RWPE2 (cell line): ENCODE measurements around the gene DOCK10.

Experiments used
- ATAC-seq: fragments of 200-7000 bp; cut with Tn5 transposase; 3 replicates; pipeline ENCODE4 v1.9.1; 2021; ENCODE audit warnings: low read depth
- DNase-seq: peaks from one replicate; pipeline ENCODE4 v3.0.0-alpha.2; 2020; ENCODE audit warnings: low spot score
- H3K27ac ChIP-seq: fragments of 450-650 bp; 2 replicates; pipeline ENCODE4 v1.5.1; 2017; ENCODE audit warnings: mild to moderate bottlenecking; ENCODE audit not compliant: poor library complexity, severe bottlenecking
- H3K27me3 ChIP-seq: fragments of 250-450 bp; sonication (Bioruptor Pico); 2 replicates; pipeline ENCODE4 v1.5.1; 2021; ENCODE audit warnings: mild to moderate bottlenecking, moderate library complexity; ENCODE audit not compliant: insufficient read depth, poor library complexity, severe bottlenecking
- H3K36me3 ChIP-seq: fragments of 250-450 bp; sonication (Bioruptor Pico); 2 replicates; pipeline ENCODE4 v1.5.1; 2020; ENCODE audit warnings: low read depth, mild to moderate bottlenecking, moderate library complexity
- H3K4me1 ChIP-seq: fragments of 250-450 bp; sonication (Bioruptor Pico); 2 replicates; pipeline ENCODE4 v1.5.1; 2021; ENCODE audit warnings: mild to moderate bottlenecking, moderate library complexity; ENCODE audit not compliant: insufficient read depth, poor library complexity, severe bottlenecking
- H3K4me3 ChIP-seq: fragments of 250-450 bp; sonication (Bioruptor Pico); 2 replicates; pipeline ENCODE4 v1.5.1; 2021; ENCODE audit warnings: mild to moderate bottlenecking, moderate library complexity; ENCODE audit not compliant: severe bottlenecking
- H3K9me3 ChIP-seq: fragments of 250-450 bp; sonication (Bioruptor Pico); 2 replicates; pipeline ENCODE4 v1.5.1; 2021; ENCODE audit warnings: mild to moderate bottlenecking, moderate library complexity; ENCODE audit not compliant: severe bottlenecking
- TF ChIP-seq, protein P1 (sequence below): fragments of 450-650 bp; IDR thresholded peaks from one replicate; pipeline ENCODE4 v1.5.1; 2017; ENCODE audit warnings: mild to moderate bottlenecking, moderate library complexity; ENCODE audit not compliant: poor library complexity, severe bottlenecking

DOCK10 gene

DNA sequence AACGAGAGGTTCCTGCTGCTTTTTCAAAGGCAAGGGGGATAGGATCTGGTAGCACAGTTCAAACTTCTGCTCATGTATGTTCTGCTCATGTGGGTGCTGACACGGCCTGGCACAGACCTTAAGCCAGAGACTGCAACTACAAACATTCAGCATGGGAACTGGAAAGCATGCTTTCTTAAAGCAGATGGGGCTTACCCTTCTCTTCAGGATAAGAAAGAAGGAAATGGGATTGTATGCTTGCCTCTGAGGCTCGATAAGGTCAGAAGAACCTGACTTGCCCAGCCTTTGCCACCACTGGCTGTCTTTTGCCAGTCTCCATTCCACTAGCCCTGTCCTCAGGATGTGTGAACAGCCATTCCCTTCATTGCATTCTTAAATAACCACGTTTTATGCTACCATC lies 10.7 kb downstream of the DOCK10 start:
- no peaks in the 10 kb centered on the region for H3K36me3 ChIP-seq
- ATAC-seq (no peak), DNase-seq (no peak)
- H3K27ac ChIP-seq = no peak overlapping the region
- no peaks in the 10 kb centered on the region for H3K27me3 ChIP-seq
- no peak overlapping the region for H3K4me3 ChIP-seq
- no peaks in the 10 kb centered on the region for H3K9me3 ChIP-seq
- TF ChIP-seq, protein P1, sequence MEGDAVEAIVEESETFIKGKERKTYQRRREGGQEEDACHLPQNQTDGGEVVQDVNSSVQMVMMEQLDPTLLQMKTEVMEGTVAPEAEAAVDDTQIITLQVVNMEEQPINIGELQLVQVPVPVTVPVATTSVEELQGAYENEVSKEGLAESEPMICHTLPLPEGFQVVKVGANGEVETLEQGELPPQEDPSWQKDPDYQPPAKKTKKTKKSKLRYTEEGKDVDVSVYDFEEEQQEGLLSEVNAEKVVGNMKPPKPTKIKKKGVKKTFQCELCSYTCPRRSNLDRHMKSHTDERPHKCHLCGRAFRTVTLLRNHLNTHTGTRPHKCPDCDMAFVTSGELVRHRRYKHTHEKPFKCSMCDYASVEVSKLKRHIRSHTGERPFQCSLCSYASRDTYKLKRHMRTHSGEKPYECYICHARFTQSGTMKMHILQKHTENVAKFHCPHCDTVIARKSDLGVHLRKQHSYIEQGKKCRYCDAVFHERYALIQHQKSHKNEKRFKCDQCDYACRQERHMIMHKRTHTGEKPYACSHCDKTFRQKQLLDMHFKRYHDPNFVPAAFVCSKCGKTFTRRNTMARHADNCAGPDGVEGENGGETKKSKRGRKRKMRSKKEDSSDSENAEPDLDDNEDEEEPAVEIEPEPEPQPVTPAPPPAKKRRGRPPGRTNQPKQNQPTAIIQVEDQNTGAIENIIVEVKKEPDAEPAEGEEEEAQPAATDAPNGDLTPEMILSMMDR = no peak
- H3K4me1 ChIP-seq = no peaks in the 10 kb centered on the region

DNA sequence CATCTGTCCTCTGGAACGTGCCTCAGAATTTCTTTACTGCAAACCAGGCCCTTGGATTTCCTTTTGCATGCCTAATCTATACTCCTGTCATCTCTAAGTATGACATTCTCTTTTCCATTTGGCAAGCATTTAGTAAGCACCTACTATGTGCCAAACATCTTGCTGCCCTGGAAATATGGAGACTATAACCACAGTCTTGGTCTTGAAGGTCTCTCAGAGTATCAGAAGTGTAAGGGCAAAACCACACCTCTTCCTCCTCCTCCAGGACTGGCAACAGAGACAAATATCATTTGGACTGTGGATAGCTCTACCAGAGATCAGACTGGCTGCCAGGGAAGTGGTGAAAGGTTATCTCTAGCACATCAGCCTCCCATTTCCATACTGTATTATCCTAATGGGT lies 11.4 kb downstream of the DOCK10 start:
- TF ChIP-seq, protein P1 = no peak
- no peak overlapping the region for H3K27ac ChIP-seq
- no peak for ATAC-seq
- no peaks in the 10 kb centered on the region for H3K36me3 ChIP-seq
- no peaks in the 10 kb centered on the region for H3K9me3 ChIP-seq
- no peak overlapping the region for H3K4me3 ChIP-seq
- no peaks in the 10 kb centered on the region for H3K27me3 ChIP-seq
- DNase-seq = no peak
- no peaks in the 10 kb centered on the region for H3K4me1 ChIP-seq

DNA sequence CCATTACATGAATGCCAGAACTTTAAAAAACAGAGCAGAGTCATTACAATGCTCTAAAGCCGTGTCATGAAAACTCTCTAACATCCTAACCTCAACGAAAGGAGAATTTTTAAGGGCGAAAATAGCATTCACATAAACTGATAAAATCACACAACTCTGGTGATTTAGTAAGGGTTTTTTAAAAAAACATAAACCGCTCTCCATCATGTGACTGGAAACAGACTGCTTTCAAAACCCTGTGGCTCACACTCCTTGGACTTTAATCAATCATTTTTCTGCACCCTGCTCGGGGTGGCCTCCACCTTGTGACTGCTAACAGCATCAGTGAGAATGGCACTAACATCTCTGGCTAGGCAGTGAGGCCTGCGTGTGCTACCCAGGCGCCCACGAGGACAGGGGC lies 12.1 kb downstream of the DOCK10 start:
- Histone ChIP-seq H3K27ac (no peak overlapping the region), H3K27me3 (no peaks in the 10 kb centered on the region), H3K9me3 (no peaks in the 10 kb centered on the region), H3K4me1 (no peaks in the 10 kb centered on the region), H3K4me3 (no peak overlapping the region), H3K36me3 (no peaks in the 10 kb centered on the region)
- DNase-seq = no peak
- ATAC-seq = no peak
- TF ChIP-seq, protein P1 = no peak

DNA sequence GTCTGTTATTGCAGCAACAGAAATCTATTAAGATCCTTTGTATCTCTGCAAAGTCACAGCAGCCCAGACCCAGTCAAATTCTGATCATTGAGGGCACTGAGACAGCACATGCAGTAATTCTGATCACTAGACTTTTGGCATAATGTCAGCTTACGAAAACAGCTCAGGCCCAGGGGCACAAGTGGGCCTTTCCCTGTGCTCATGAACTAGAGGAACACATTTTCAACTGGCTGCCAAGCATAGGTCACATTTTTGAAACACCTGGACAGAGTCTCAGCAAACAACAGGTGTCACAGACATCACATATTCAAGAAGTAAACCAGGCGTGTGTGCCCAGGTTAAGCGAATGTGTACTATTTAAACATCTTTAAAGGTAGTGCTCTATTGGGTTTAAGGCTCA lies 13.7 kb downstream of the DOCK10 start:
- TF ChIP-seq, protein P1 = no peak
- Histone ChIP-seq H3K4me1 (no peaks in the 10 kb centered on the region), H3K9me3 (no peaks in the 10 kb centered on the region), H3K36me3 (no peaks in the 10 kb centered on the region), H3K27ac (no peak overlapping the region), H3K4me3 (no peak overlapping the region), H3K27me3 (no peaks in the 10 kb centered on the region)
- ATAC-seq = no peak
- DNase-seq = no peak

DNA sequence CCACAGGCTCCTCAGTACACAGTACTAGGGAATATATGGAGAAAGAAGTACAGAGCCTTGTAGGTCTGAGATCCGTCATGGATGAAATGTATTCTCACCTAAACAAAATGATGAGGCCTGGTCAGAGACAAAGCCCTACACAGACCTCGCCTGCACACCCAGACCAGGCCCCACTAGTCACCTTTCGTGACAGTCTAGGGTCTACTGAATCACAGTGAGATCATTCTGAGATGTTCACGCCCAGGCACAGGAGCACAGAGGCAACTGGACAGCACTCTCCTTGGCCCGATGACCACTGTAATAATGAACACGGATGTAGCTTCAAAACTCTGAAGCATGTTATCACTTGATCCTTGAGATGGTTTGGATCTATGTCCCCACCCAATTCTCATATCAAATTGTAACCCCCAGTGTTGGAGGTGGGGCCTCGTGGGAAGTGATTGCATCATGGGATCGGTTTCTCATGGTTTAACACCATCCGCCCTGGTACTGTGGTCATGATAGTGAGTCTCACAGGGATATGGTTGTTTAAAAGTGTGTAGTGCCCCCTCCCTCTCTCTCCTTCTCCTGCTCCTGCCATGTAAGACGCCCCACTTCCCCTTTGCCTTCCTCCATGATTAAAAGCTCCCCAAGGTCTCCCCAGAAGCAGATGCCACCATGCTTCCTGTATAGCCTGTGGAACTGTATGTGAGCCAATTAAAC lies 15.1 kb downstream of the DOCK10 start:
- Histone ChIP-seq H3K9me3 (no peaks in the 10 kb centered on the region), H3K27me3 (no peaks in the 10 kb centered on the region), H3K4me1 (no peaks in the 10 kb centered on the region), H3K4me3 (no peak overlapping the region), H3K36me3 (no peaks in the 10 kb centered on the region), H3K27ac (no peak overlapping the region)
- TF ChIP-seq, protein P1 = no peak
- DNase-seq (no peak), ATAC-seq (no peak)
